Loucy (cell line): ENCODE measurements around the gene SLC25A33.
"Not testable (repeated sequence)": the region's sequence is repeated elsewhere in the genome, so short reads cannot be mapped to it uniquely, and the experiment has no call there.

Source experiments
- H2AFZ ChIP-seq: fragments of 200-600 bp; sonication (generic); 2 replicates; pipeline ENCODE4 v1.6.0; 2016; ENCODE audit warnings: antibody characterized with exemption, mild to moderate bottlenecking, low read length, moderate library complexity
- H3F3A ChIP-seq: fragments of 200-600 bp; 2 replicates; pipeline ENCODE4 v1.6.0; 2016; ENCODE audit warnings: antibody characterized with exemption, low read depth, mild to moderate bottlenecking
- H3K27me3 ChIP-seq: fragments of 200-600 bp; sonication (generic); 2 replicates; pipeline ENCODE4 v1.6.1; 2014; ENCODE audit warnings: low read length, mild to moderate bottlenecking; ENCODE audit not compliant: insufficient read depth, poor library complexity, severe bottlenecking
- H3K36me3 ChIP-seq: fragments of 200-600 bp; sonication (generic); 2 replicates; pipeline ENCODE4 v1.6.1; 2016; ENCODE audit warnings: low read length; ENCODE audit not compliant: insufficient read depth
- H3K4me1 ChIP-seq: fragments of 200-600 bp; sonication (generic); 2 replicates; pipeline ENCODE4 v1.5.1; 2014; ENCODE audit warnings: low read length, mild to moderate bottlenecking; ENCODE audit not compliant: insufficient read depth, poor library complexity, severe bottlenecking
- H3K4me2 ChIP-seq: fragments of 200-600 bp; sonication (generic); 2 replicates; pipeline ENCODE4 v1.6.0; 2014; ENCODE audit warnings: antibody characterized with exemption, low read length, low read depth, mild to moderate bottlenecking; ENCODE audit not compliant: poor library complexity, severe bottlenecking
- H3K4me3 ChIP-seq: fragments of 200-600 bp; sonication (generic); 2 replicates; pipeline ENCODE4 v1.5.1; 2014; ENCODE audit warnings: low read length, mild to moderate bottlenecking, mixed read lengths; ENCODE audit not compliant: poor library complexity, severe bottlenecking
- H3K79me2 ChIP-seq: fragments of 200-600 bp; sonication (generic); 2 replicates; pipeline ENCODE4 v1.6.1; 2014; ENCODE audit warnings: low read length; ENCODE audit not compliant: insufficient read depth
- H3K9ac ChIP-seq: fragments of 200-600 bp; sonication (generic); 2 replicates; pipeline ENCODE4 v1.6.0; 2014; ENCODE audit warnings: mild to moderate bottlenecking, low read depth, low read length, moderate library complexity; ENCODE audit not compliant: poor library complexity, severe bottlenecking
- H3K9me2 ChIP-seq: fragments of 200-600 bp; sonication (generic); replicated peaks from 2 replicates; pipeline ENCODE4 v1.6.1; 2016; ENCODE audit warnings: low read depth, low read length, mixed read lengths
- H3K9me3 ChIP-seq: fragments of 200-600 bp; sonication (generic); 2 replicates; pipeline ENCODE4 v1.6.1; 2014; ENCODE audit warnings: mild to moderate bottlenecking, antibody characterized with exemption, low read length, low read depth; ENCODE audit not compliant: insufficient read depth
- H4K20me1 ChIP-seq: fragments of 200-600 bp; sonication (generic); 2 replicates; pipeline ENCODE4 v1.6.0; 2014; ENCODE audit warnings: antibody characterized with exemption, low read length, mild to moderate bottlenecking; ENCODE audit not compliant: insufficient read depth, poor library complexity, severe bottlenecking
- CTCF ChIP-seq: fragments of 200-600 bp; sonication (generic); conservative IDR thresholded peaks from 2 replicates; pipeline ENCODE4 v1.5.1; 2014; ENCODE audit warnings: mild to moderate bottlenecking, antibody characterized with exemption, low read length
- EZH2phosphoT487 ChIP-seq: fragments of 200-600 bp; IDR thresholded peaks from 2 replicates; pipeline ENCODE4 v1.6.1; 2018; ENCODE audit warnings: antibody characterized with exemption, mild to moderate bottlenecking, moderate library complexity, borderline replicate concordance

The SLC25A33 gene

GRCh38 chr1:9569267-9569666 is 30.0 kb downstream of the SLC25A33 start:
- Histone ChIP-seq H3K9me2 (no peaks in the 10 kb centered on the region), H2AFZ (no peak overlapping the region), H3K4me1 (no peaks in the 10 kb centered on the region), H3K4me3 (no peak overlapping the region), H3K9ac (no peak overlapping the region), H3F3A (no peaks in the 10 kb centered on the region), H3K79me2 (no peaks in the 10 kb centered on the region), H3K27me3 (no peaks in the 10 kb centered on the region), H3K4me2 (no peak overlapping the region), H3K36me3 (peaks cover 59% of the 10 kb centered on the region; the same call in 1 of the 2 replicates), H3K9me3 (no peaks in the 10 kb centered on the region), H4K20me1 (no peaks in the 10 kb centered on the region)
- TF ChIP-seq CTCF (no peak), EZH2phosphoT487 (no peak)

- H3F3A ChIP-seq, H3K9ac ChIP-seq, H4K20me1 ChIP-seq, H3K79me2 ChIP-seq, H3K4me2 ChIP-seq, H2AFZ ChIP-seq, H3K9me3 ChIP-seq, H3K9me2 ChIP-seq, H3K27me3 ChIP-seq, H3K4me1 ChIP-seq, H3K4me3 ChIP-seq: not testable (repeated sequence)
- peaks cover 65% of the 10 kb centered on the region; the same call in 1 of the 2 replicates for H3K36me3 ChIP-seq
Observed at GRCh38 chr1:9570886-9571529, 31.7 kb downstream of the SLC25A33 start.

- H3K36me3 ChIP-seq, result peaks cover 76% of the 10 kb centered on the region; the same call in 1 of the 2 replicates
- no peaks in the 10 kb centered on the region for H3K79me2 ChIP-seq
- no peaks in the 10 kb centered on the region for H3K27me3 ChIP-seq
- no peak overlapping the region for H2AFZ ChIP-seq
- no peak overlapping the region for H3K9ac ChIP-seq
- no peak overlapping the region for H3K4me2 ChIP-seq
- H3F3A ChIP-seq, result no peaks in the 10 kb centered on the region
- H3K9me3 ChIP-seq, result no peaks in the 10 kb centered on the region
- H3K9me2 ChIP-seq, result no peaks in the 10 kb centered on the region
- TF ChIP-seq EZH2phosphoT487 (no peak), CTCF (peak; percentile 47)
- H3K4me1 ChIP-seq, result no peaks in the 10 kb centered on the region
- no peak overlapping the region for H3K4me3 ChIP-seq
- H4K20me1 ChIP-seq, result no peaks in the 10 kb centered on the region
Observed at GRCh38 chr1:9573723-9574122, 34.5 kb downstream of the SLC25A33 start.

- Histone ChIP-seq H3K9me3 (no peaks in the 10 kb centered on the region), H3K4me2 (no peak overlapping the region), H3K9ac (no peak overlapping the region), H3K27me3 (no peaks in the 10 kb centered on the region), H3K36me3 (peaks cover 76% of the 10 kb centered on the region; the same call in 1 of the 2 replicates), H3F3A (no peaks in the 10 kb centered on the region), H3K79me2 (no peaks in the 10 kb centered on the region), H3K4me3 (no peak overlapping the region), H3K9me2 (no peaks in the 10 kb centered on the region), H2AFZ (no peak overlapping the region), H3K4me1 (no peaks in the 10 kb centered on the region), H4K20me1 (no peaks in the 10 kb centered on the region)
- no peak for TF ChIP-seq EZH2phosphoT487
- TF ChIP-seq CTCF, result no peak
Observed at GRCh38 chr1:9575486-9575885, 36.2 kb downstream of the SLC25A33 start.
